ENCODE measurements around the gene NFE2L2.
"Not testable (repeated sequence)": the region's sequence is repeated elsewhere in the genome, so short reads cannot be mapped to it uniquely, and the experiment has no call there.

Gene NFE2L2

DNA sequence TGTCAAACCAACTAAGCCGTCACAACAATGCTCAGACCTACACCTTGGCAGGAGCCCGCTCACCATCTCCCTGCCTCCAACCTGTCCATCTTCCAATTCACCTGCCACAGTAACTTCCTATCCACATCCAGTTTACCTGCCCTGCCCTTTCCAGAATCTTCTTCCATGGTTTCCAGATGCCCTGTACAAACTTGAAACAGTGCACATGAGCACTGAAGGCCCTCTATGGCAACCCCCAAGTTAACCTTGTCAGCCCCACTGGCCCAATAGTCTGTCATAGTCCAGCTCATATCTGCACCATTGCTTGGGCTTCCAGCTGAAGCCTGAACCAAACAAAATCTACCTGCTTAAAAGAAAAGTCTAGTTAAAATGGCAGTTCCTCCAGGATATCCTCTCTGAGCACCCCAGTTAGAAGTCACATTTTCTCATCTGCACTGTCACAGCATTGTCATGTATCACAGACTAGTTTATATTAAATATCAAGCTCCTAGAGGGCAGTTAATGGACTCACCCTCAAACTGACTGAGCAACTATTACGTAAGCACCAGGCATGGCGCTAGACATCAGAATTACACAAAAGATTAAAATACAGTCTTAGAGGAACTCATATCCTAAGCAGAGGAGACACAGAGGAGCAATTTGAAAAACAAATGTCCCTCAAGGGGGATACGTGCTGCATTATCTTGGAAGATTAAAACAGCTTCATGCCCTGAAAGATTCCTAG is 11.6 kb downstream of the NFE2L2 start:
- no peak overlapping the region for H3K4me3 ChIP-seq (replicated peaks; ENCODE audit: low read depth, low read length)
- no peak for DNase-seq (ENCODE audit: extremely low read depth, low read depth)
- TF ChIP-seq, protein P1, sequence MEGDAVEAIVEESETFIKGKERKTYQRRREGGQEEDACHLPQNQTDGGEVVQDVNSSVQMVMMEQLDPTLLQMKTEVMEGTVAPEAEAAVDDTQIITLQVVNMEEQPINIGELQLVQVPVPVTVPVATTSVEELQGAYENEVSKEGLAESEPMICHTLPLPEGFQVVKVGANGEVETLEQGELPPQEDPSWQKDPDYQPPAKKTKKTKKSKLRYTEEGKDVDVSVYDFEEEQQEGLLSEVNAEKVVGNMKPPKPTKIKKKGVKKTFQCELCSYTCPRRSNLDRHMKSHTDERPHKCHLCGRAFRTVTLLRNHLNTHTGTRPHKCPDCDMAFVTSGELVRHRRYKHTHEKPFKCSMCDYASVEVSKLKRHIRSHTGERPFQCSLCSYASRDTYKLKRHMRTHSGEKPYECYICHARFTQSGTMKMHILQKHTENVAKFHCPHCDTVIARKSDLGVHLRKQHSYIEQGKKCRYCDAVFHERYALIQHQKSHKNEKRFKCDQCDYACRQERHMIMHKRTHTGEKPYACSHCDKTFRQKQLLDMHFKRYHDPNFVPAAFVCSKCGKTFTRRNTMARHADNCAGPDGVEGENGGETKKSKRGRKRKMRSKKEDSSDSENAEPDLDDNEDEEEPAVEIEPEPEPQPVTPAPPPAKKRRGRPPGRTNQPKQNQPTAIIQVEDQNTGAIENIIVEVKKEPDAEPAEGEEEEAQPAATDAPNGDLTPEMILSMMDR (IDR thresholded peaks at IDR 0.05; ENCODE audit: low read depth, low read length, missing control alignments): no peak

DNA sequence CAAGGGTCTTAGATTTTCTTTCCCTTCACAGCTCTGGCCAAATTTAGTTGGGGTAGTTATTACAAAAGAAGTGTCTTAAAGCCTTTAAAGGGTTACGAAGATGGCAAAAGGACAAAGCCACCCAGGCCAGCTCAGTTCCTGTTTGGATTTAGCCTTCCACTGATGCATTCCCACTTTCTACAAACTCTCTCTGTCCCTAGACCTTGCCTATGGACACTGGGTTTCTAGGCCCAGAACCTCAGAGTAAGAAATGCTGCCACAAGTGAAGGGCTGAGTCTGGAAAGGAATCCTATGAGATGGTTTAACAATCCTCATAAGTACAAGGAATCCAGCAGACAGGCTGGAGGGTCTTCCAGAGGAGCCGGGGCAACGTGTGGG is 13.4 kb downstream of the NFE2L2 start:
- TF ChIP-seq, protein P1 (IDR thresholded peaks at IDR 0.05; ENCODE audit: low read depth, low read length, missing control alignments): no peak
- DNase-seq (ENCODE audit: extremely low read depth, low read depth): no peak

DNA sequence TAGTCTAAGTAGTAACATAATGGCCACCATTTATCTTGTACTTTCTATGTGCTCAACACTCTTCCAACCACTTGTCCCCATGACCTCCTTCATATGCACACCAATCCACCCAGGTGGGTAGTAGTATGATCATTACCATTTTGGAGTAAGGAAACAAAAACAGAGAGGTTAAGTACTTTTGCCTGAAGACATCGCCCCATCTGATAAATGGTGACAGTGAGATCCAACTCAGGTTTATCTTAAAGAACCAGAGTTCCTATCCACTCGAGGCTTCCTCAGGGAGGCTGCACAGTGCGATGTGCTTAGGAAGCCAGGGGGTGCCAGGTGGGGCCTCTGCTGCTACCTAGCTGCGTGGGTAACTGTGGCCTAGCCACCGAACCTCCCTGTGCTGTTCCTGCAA is 14.1 kb downstream of the NFE2L2 start:
- DNase-seq (ENCODE audit: extremely low read depth, low read depth): no peak
- TF ChIP-seq, protein P1 (IDR thresholded peaks at IDR 0.05; ENCODE audit: low read depth, low read length, missing control alignments): no peak
- no peak overlapping the region for H3K4me3 ChIP-seq (replicated peaks; ENCODE audit: low read depth, low read length)

More for the DNA sequence above, 13.4 kb downstream of the NFE2L2 start:
- no peak overlapping the region for H3K4me3 ChIP-seq (replicated peaks; ENCODE audit: low read depth, low read length)

DNA sequence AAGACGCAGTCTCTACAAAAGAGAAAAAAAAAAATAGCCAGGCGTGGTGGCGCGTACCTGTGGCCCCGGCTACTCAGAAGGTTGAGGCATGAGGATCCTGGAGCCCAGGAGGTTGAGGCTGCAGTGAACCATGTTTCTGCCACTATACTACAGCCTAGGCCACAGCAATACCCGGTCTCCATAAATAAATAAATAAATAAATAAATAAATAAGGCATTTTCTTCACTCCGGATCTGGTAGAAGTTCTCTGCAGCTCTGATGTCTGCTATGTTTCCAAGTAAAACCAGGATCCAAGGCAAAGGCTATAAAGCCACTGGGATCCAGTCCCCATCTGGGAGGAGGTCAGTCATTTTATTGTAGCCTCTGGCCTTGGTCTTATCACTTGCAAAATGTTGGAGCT is 15.5 kb downstream of the NFE2L2 start:
- TF ChIP-seq, protein P1 (IDR thresholded peaks at IDR 0.05; ENCODE audit: low read depth, low read length, missing control alignments): no peak
- DNase-seq (ENCODE audit: extremely low read depth, low read depth): no peak
- no peak overlapping the region for H3K4me3 ChIP-seq (replicated peaks; ENCODE audit: low read depth, low read length)

DNA sequence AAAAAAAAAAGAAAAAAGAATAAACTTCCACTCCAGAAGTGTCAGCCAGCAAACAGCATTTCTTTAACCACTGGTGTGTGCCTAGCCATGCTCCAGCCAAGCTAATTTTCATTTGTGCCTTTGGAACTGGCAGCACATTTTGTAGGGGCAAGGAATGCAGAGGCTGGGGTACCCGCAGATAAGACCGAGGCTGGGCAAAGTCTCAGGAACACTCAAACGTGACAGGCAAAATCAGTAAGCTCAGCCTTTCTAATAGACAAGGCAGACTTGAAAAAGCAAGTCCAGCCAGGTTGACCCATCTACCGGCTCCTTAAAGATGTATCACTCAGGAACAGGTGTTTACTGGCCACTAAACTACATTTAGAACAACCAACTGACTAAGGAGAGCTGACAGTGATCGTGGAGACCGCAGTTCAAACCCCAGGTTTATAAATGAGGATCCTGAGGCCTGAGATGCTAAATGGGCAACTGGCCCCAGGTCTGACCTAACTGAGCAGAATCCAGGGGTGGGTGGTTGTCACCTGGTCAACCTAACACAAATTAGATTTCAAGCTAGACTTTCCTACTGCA is 16.7 kb downstream of the NFE2L2 start:
- TF ChIP-seq, protein P1 (IDR thresholded peaks at IDR 0.05; ENCODE audit: low read depth, low read length, missing control alignments): no peak
- no peak for DNase-seq (ENCODE audit: extremely low read depth, low read depth)
- H3K4me3 ChIP-seq (replicated peaks; ENCODE audit: low read depth, low read length): no peak overlapping the region

DNA sequence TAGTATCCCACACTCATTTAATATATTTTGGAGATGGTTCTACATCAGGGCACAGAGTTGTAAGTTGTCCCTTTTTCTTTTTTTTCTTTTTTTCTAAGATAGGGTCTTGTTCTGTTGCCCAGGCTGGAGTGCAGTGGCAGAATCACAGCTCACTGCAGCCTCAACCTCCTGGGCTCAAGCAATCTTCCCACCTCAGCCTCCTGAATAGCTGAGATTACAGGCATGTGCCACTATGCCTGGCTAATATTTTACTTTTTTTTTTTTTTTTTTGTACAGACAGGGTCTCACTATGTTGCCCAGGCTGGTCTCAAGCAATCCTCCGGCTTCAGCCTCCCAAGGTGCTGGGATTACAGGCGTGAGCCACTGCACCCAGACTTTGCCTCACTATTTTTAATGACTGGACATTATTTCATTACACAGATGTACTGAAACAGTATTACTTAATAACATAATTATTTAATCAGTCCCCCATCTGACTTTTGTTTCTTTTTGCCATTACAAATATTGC is 17.9 kb downstream of the NFE2L2 start:
- H3K4me3 ChIP-seq (replicated peaks; ENCODE audit: low read depth, low read length): not testable (repeated sequence)

DNA sequence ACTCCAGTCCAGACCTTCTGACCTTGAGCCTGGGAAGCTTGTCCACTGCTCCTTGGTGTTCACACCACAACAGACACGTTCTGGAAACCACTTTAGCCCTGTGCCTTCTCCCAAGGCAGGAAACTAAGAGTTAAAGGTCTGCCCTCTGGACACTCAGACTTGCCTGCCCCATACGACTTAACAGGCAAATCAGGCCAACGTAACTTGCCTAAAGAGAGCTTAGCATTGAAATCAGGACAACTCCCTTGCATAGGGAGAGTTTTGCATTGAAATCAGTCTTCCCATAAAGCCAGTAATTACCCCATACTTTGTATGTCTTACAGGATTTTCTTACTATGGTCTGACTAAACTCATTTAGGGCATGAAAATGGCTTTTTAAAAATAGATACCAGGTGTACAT is 18.5 kb downstream of the NFE2L2 start:
- DNase-seq (ENCODE audit: extremely low read depth, low read depth): no peak
- H3K4me3 ChIP-seq (replicated peaks; ENCODE audit: low read depth, low read length): no peak overlapping the region
- TF ChIP-seq, protein P1 (IDR thresholded peaks at IDR 0.05; ENCODE audit: low read depth, low read length, missing control alignments): no peak

More for the DNA sequence above, 17.9 kb downstream of the NFE2L2 start:
- not testable (repeated sequence) for DNase-seq (ENCODE audit: extremely low read depth, low read depth)
